Hepatocyte (in vitro differentiated cells): ENCODE data around the gene KRTAP13-3.

ENCODE experiments used
- CTCF ChIP-seq: fragments of 200-600 bp; sonication (generic); IDR thresholded peaks from 2 replicates; pipeline ENCODE4 v1.5.1; 2016; ENCODE audit warnings: antibody characterized with exemption, mild to moderate bottlenecking; ENCODE audit not compliant: poor library complexity
- EZH2 ChIP-seq: fragments of 200-600 bp; sonication (generic); IDR thresholded peaks from 2 replicates; pipeline ENCODE4 v1.6.1; 2016; ENCODE audit warnings: antibody characterized with exemption, mild to moderate bottlenecking, borderline replicate concordance
- EZH2phosphoT487 ChIP-seq: fragments of 200-600 bp; sonication (generic); IDR thresholded peaks from one replicate; pipeline ENCODE4 v1.6.1; 2018; ENCODE audit warnings: antibody characterized with exemption, mild to moderate bottlenecking, low read depth, moderate library complexity; ENCODE audit not compliant: unreplicated experiment, severe bottlenecking

- TF ChIP-seq EZH2phosphoT487: no peak
- peak; percentile 55 for TF ChIP-seq CTCF
- TF ChIP-seq EZH2: no peak
Measured at GRCh38 chr21:30408782-30409494, 16.8 kb downstream of the KRTAP13-3 start.
